H1 (cell line): ENCODE measurements around the gene DRC1.
"Not testable (repeated sequence)": the region's sequence is repeated elsewhere in the genome, so short reads cannot be mapped to it uniquely, and the experiment has no call there.

Experiments used
- CBX5 ChIP-seq: fragments of 300-800, 300-1000 bp; sonication (generic); IDR thresholded peaks from 2 replicates; pipeline ENCODE4 v1.7.1; 2016; ENCODE audit warnings: antibody characterized with exemption, low read length, low read depth
- EGR1 ChIP-seq: IDR thresholded peaks from 2 replicates; pipeline ENCODE4 v1.6.1; 2011; ENCODE audit warnings: low read depth, low read length, borderline replicate concordance
- EP300 ChIP-seq, 2 experiments: IDR thresholded peaks; 1 replicate in 1 of 2; 2 replicates in 1 of 2; pipeline ENCODE4 v1.6.1; 2011 to 2012; ENCODE audit warnings: low read depth in 2 of 2, low read length in 2 of 2, mild to moderate bottlenecking in 2 of 2, borderline replicate concordance in 1 of 2, inconsistent platforms in 1 of 2, moderate library complexity in 1 of 2
- HDAC2 ChIP-seq, 2 experiments: fragments of 300-600 bp in 1 of 2; sonication (generic) in 1 of 2; IDR thresholded peaks; 2 replicates each; pipeline ENCODE4 v1.6.1; 2011 to 2012; ENCODE audit warnings: low read depth in 2 of 2, low read length in 2 of 2, mild to moderate bottlenecking in 2 of 2, moderate library complexity in 2 of 2, borderline replicate concordance in 1 of 2, inconsistent platforms in 1 of 2
- NANOG ChIP-seq: IDR thresholded peaks from 2 replicates; pipeline ENCODE4 v1.6.1; 2011; ENCODE audit warnings: low read length, low read depth, mild to moderate bottlenecking, inconsistent platforms; ENCODE audit not compliant: insufficient read depth, poor library complexity, severe bottlenecking
- POLR2A ChIP-seq, 2 experiments: IDR thresholded peaks; 1 replicate in 1 of 2; 2 replicates in 1 of 2; pipeline ENCODE4 v1.6.1; 2011; ENCODE audit warnings: low read depth in 2 of 2, low read length in 2 of 2, mild to moderate bottlenecking in 2 of 2; ENCODE audit errors: control extremely low read depth in 1 of 2
- POLR2AphosphoS5 ChIP-seq: IDR thresholded peaks from 2 replicates; pipeline ENCODE4 v1.6.1; 2011; ENCODE audit warnings: low read depth, low read length
- SIRT6 ChIP-seq: IDR thresholded peaks from one replicate; pipeline ENCODE4 v1.7.1; 2012; ENCODE audit warnings: low read length, inconsistent platforms
- SUZ12 ChIP-seq: fragments of 200-600 bp; sonication (generic); IDR thresholded peaks from 2 replicates; pipeline ENCODE4 v1.6.1; 2012; ENCODE audit warnings: mild to moderate bottlenecking, inconsistent platforms, low read length, moderate library complexity, mixed read lengths
- TAF1 ChIP-seq: IDR thresholded peaks from 2 replicates; pipeline ENCODE4 v1.6.1; 2011; ENCODE audit warnings: mild to moderate bottlenecking, low read depth, low read length
- TF ChIP-seq, protein P1 (sequence below), 3 experiments: IDR thresholded peaks; 1 replicate in 2 of 3; 2 replicates in 1 of 3; pipeline versions ENCODE4 v1.5.1 to v1.6.1; 2011; ENCODE audit warnings: low read length in 3 of 3, mild to moderate bottlenecking in 3 of 3, inconsistent platforms in 2 of 3, low read depth in 1 of 3, moderate library complexity in 1 of 3; ENCODE audit not compliant: insufficient read depth in 1 of 3; ENCODE audit errors: control extremely low read depth in 1 of 3
- TF ChIP-seq, protein P2 (sequence below): IDR thresholded peaks from 2 replicates; pipeline ENCODE4 v1.6.1; 2011; ENCODE audit warnings: low read length, improper control_type of control experiment

DNA sequence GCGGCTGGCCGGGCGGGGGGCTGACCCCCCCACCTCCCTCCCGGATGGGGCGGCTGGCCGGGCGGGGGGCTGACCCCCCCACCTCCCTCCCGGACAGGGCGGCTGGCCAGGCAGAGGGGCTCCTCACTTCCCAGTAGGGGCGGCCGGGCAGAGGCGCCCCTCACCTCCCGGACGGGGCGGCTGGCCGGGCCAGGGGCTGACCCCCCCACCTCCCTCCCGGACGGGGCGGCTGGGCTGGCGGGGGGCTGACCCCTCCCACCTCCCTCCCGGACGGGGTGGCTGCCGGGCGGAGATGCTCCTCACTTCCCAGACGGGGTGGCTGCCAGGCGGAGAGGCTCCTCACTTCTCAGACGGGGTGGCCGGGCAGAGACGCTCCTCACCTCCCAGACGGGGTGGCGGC is 30.8 kb upstream of the DRC1 start:
- TF ChIP-seq POLR2AphosphoS5; SUZ12; TAF1; EP300 (IDR thresholded peaks at IDR 0.05; ENCODE audit: borderline replicate concordance in 1 of 2, low read depth in 2 of 2, low read length in 2 of 2); SIRT6; CBX5; HDAC2 (IDR thresholded peaks at IDR 0.05; ENCODE audit: borderline replicate concordance in 1 of 2, low read depth in 2 of 2, low read length in 2 of 2); POLR2A (IDR thresholded peaks at IDR 0.05; ENCODE audit: control extremely low read depth in 1 of 2, low read depth in 2 of 2, low read length in 2 of 2); EGR1; NANOG: not testable (repeated sequence)
- TF ChIP-seq, protein P1, sequence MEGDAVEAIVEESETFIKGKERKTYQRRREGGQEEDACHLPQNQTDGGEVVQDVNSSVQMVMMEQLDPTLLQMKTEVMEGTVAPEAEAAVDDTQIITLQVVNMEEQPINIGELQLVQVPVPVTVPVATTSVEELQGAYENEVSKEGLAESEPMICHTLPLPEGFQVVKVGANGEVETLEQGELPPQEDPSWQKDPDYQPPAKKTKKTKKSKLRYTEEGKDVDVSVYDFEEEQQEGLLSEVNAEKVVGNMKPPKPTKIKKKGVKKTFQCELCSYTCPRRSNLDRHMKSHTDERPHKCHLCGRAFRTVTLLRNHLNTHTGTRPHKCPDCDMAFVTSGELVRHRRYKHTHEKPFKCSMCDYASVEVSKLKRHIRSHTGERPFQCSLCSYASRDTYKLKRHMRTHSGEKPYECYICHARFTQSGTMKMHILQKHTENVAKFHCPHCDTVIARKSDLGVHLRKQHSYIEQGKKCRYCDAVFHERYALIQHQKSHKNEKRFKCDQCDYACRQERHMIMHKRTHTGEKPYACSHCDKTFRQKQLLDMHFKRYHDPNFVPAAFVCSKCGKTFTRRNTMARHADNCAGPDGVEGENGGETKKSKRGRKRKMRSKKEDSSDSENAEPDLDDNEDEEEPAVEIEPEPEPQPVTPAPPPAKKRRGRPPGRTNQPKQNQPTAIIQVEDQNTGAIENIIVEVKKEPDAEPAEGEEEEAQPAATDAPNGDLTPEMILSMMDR (IDR thresholded peaks at IDR 0.05; ENCODE audit: control extremely low read depth in 1 of 3, insufficient read depth in 1 of 3, low read depth in 1 of 3, low read length in 3 of 3) = not testable (repeated sequence)
- TF ChIP-seq, protein P2, sequence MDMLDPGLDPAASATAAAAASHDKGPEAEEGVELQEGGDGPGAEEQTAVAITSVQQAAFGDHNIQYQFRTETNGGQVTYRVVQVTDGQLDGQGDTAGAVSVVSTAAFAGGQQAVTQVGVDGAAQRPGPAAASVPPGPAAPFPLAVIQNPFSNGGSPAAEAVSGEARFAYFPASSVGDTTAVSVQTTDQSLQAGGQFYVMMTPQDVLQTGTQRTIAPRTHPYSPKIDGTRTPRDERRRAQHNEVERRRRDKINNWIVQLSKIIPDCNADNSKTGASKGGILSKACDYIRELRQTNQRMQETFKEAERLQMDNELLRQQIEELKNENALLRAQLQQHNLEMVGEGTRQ = not testable (repeated sequence)
